K562 (cell line): Measurements from ENCODE around the gene FAIM. TPM values are rescaled to one million over a fixed set of nuclear protein-coding genes. Genes with fewer than 3 reads are reported as not detected.
A peak's percentile ranks its signal among the peaks of the same experiment; 100 is the strongest.

Experiments used
- ETS1 ChIP-seq: conservative IDR thresholded peaks from 2 replicates; pipeline ENCODE4 v1.6.1; 2011; ENCODE audit warnings: low read depth, mild to moderate bottlenecking, low read length; ENCODE audit not compliant: control insufficient read depth
- PHF8 ChIP-seq: fragments of 200-600 bp; sonication (generic); IDR thresholded peaks from 2 replicates; pipeline ENCODE4 v1.6.1; 2012; ENCODE audit warnings: mixed run types, mild to moderate bottlenecking, inconsistent platforms, low read length, moderate library complexity, borderline replicate concordance
- ZNF124 ChIP-seq: sonication (generic); formaldehyde crosslinking; IDR thresholded peaks from 2 replicates; pipeline ENCODE4 v1.8.1; 2022; ENCODE audit warnings: missing genetic modification reagents
- ZNF232 ChIP-seq: sonication (generic); formaldehyde crosslinking; IDR thresholded peaks from 2 replicates; pipeline ENCODE4 v1.8.0; 2022; ENCODE audit warnings: mild to moderate bottlenecking, missing genetic modification reagents
- ZNF318 ChIP-seq, 2 experiments: fragments of 450-650 bp; IDR thresholded peaks; 2 replicates each; pipeline ENCODE4 v1.6.1; 2016; ENCODE audit warnings: mild to moderate bottlenecking in 2 of 2, borderline replicate concordance in 1 of 2, low read depth in 1 of 2, moderate library complexity in 1 of 2
- ZNF609 ChIP-seq: sonication (generic); formaldehyde crosslinking; IDR thresholded peaks from 2 replicates; pipeline ENCODE4 v1.8.1; 2023; ENCODE audit warnings: missing genetic modification reagents, mild to moderate bottlenecking, borderline replicate concordance
- polyA plus RNA-seq, 8 experiments: library from polyadenylated mRNA; depleted of rRNA in 4 of 8; stranded (reverse) in 5 of 8; unstranded in 3 of 8; fragments of >200 nt; fragmentation: Nextera tagmentation in 2 of 8; fragmentation: Illumina TruSeq in 1 of 8; extraction: Ambion mirVana in 2 of 8; extraction: Trizol in 1 of 8; gene quantifications; 2 replicates each; pipeline versions ENCODE4 v1.2.1 to v1.2.3, GENCODE V29; 2011 to 2014; ENCODE audit warnings: inconsistent platforms in 1 of 8, missing spikeins in 1 of 8
- total RNA-seq, 7 experiments: library from RNA; depleted of rRNA in 6 of 7; stranded (reverse); fragments of >200 nt in 6 of 7; fragmentation: Illumina TruSeq in 2 of 7; extraction: Trizol in 2 of 7; gene quantifications; 2 replicates each; pipeline versions ENCODE4 v1.2.1 to v1.2.3, GENCODE V29; 2011 to 2021; ENCODE audit warnings: low replicate concordance in 1 of 7
- TF ChIP-seq, protein P1 (sequence below): fragments of 250-450 bp; sonication (Bioruptor Pico); IDR thresholded peaks from 2 replicates; pipeline ENCODE4 v1.4.0; 2020; ENCODE audit warnings: borderline replicate concordance

FAIM gene
- total and polyA plus RNA-seq, 9 of the 15 experiments (the other 6 are each of a cell fraction or from before 2014, with no cell fraction given), result 2.5 to 7.9 (median 6.6) TPM

GRCh38 chr3:138594150-138594934, 14.2 kb upstream of the FAIM start, which contains the start of gene CEP70 (continued):
- TF ChIP-seq, protein P1, sequence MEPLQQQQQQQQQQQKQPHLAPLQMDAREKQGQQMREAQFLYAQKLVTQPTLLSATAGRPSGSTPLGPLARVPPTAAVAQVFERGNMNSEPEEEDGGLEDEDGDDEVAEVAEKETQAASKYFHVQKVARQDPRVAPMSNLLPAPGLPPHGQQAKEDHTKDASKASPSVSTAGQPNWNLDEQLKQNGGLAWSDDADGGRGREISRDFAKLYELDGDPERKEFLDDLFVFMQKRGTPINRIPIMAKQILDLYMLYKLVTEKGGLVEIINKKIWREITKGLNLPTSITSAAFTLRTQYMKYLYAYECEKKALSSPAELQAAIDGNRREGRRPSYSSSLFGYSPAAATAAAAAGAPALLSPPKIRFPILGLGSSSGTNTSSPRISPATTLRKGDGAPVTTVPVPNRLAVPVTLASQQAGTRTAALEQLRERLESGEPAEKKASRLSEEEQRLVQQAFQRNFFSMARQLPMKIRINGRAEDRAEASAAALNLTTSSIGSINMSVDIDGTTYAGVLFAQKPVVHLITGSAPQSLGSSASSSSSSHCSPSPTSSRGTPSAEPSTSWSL (CRISPR knock-in tag), result no peak
- no peak for TF ChIP-seq ZNF232 (CRISPR knock-in tag)
- TF ChIP-seq ETS1, result peak; percentile 57; the same call in 1 of the 2 replicates
- no peak for TF ChIP-seq ZNF124 (CRISPR knock-in tag)
- peak; percentile 71 for TF ChIP-seq PHF8
- TF ChIP-seq ZNF609 (CRISPR knock-in tag), result peak; percentile 67; the same call in 1 of the 2 replicates
- TF ChIP-seq ZNF318 (IDR thresholded peaks at IDR 0.05; ENCODE audit: borderline replicate concordance in 1 of 2, low read depth in 1 of 2), result no peak
